Progenitor cell of endocrine pancreas (in vitro differentiated cells): Measurements from ENCODE around the gene RASA3. TPM values are rescaled to one million over a fixed set of nuclear protein-coding genes. Genes with fewer than 3 reads are reported as not detected.
"Not testable (repeated sequence)": the region's sequence is repeated elsewhere in the genome, so short reads cannot be mapped to it uniquely, and the experiment has no call there.

ENCODE experiments used
- DNase-seq: peaks from one replicate; pipeline ENCODE4 v3.0.0; 2021; ENCODE audit warnings: low spot score; ENCODE audit not compliant: unreplicated experiment
- H3K27ac Mint-ChIP-seq: 2 replicates; pipeline ENCODE4 v1.8.0; 2021; ENCODE audit warnings: mild to moderate bottlenecking, moderate library complexity, mixed read lengths
- H3K27me3 Mint-ChIP-seq: 2 replicates; pipeline ENCODE4 v1.8.0; 2021; ENCODE audit warnings: mixed read lengths
- H3K36me3 Mint-ChIP-seq: 2 replicates; pipeline ENCODE4 v1.8.0; 2022; ENCODE audit warnings: mixed read lengths; ENCODE audit not compliant: insufficient read depth
- H3K4me1 Mint-ChIP-seq: 2 replicates; pipeline ENCODE4 v1.8.0; 2021; ENCODE audit warnings: low read depth, mixed read lengths
- H3K4me3 Mint-ChIP-seq: 2 replicates; pipeline ENCODE4 v1.8.0; 2021; ENCODE audit warnings: low read depth, mild to moderate bottlenecking, moderate library complexity, mixed read lengths
- H3K9me3 Mint-ChIP-seq: 2 replicates; pipeline ENCODE4 v1.8.0; 2021; ENCODE audit warnings: low read depth, mixed read lengths
- total RNA-seq: library from RNA; stranded (reverse); gene quantifications from 2 replicates; pipeline ENCODE4 v1.2.1, GENCODE V29; 2021
- TF ChIP-seq, protein P1 (sequence below): fragments of 200-600 bp; sonication (generic); IDR thresholded peaks from one replicate; pipeline ENCODE4 v1.5.0; 2021; ENCODE audit warnings: antibody characterized with exemption, mild to moderate bottlenecking; ENCODE audit not compliant: unreplicated experiment

Gene RASA3
- total RNA-seq, 1 donor from 2014 or later, result 6.3 TPM

DNA sequence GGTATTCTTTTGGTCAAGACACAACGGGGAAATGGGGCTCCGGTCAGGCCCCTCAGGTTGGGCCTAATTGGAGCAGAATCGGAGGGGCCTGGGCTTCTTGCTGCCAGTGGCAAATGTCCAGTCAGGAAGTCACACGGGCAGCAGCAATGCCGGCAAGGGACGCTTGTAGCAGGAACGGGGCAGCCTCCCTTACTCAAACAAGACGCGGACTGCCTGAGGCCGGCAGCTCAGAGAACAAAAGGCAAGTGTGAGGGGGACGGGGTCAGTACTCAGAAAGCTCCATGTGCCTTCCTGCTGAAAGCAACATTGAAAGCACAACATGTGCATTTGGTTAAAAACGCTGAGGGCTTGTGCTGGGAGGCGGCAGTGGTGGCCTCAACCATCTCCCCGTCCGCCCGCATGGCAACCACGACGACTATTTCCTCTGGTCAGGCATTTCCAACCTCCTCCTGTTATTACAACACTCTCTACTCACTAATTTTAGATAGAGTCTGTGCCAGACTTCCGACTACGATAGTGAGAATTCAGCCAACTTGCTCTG lies 20.5 kb upstream of the RASA3 start:
- Mint-ChIP-seq H3K27ac (no peak overlapping the region), H3K4me3 (no peak overlapping the region), H3K27me3 (peaks cover 42% of the 10 kb centered on the region), H3K9me3 (peaks cover 4% of the 10 kb centered on the region), H3K36me3 (no peaks in the 10 kb centered on the region), H3K4me1 (no peaks in the 10 kb centered on the region)
- no peak for DNase-seq
- TF ChIP-seq, protein P1, sequence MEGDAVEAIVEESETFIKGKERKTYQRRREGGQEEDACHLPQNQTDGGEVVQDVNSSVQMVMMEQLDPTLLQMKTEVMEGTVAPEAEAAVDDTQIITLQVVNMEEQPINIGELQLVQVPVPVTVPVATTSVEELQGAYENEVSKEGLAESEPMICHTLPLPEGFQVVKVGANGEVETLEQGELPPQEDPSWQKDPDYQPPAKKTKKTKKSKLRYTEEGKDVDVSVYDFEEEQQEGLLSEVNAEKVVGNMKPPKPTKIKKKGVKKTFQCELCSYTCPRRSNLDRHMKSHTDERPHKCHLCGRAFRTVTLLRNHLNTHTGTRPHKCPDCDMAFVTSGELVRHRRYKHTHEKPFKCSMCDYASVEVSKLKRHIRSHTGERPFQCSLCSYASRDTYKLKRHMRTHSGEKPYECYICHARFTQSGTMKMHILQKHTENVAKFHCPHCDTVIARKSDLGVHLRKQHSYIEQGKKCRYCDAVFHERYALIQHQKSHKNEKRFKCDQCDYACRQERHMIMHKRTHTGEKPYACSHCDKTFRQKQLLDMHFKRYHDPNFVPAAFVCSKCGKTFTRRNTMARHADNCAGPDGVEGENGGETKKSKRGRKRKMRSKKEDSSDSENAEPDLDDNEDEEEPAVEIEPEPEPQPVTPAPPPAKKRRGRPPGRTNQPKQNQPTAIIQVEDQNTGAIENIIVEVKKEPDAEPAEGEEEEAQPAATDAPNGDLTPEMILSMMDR, result no peak

DNA sequence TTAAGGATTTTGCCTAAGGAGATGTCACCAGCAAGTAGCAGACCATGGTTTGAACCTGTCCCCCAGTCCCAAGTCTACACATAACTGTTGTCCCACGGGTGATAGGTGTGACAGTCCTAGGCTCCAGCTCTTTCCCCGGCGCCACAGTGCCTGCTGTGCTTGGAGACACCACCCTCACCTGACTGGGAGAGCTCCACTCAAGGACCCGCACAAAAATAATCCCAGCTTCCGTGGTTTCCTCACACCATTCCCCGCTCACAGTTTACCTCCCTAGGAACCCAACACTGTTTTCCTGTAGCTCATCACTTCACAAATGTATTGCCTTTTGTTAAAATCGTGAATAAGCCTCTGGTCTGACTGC lies 19.8 kb upstream of the RASA3 start:
- peaks cover 40% of the 10 kb centered on the region for H3K27me3 Mint-ChIP-seq
- no peaks in the 10 kb centered on the region for H3K4me1 Mint-ChIP-seq
- no peak overlapping the region for H3K27ac Mint-ChIP-seq
- H3K36me3 Mint-ChIP-seq, result no peaks in the 10 kb centered on the region
- no peak for DNase-seq
- no peak overlapping the region for H3K4me3 Mint-ChIP-seq
- TF ChIP-seq, protein P1, result no peak
- peaks cover 4% of the 10 kb centered on the region for H3K9me3 Mint-ChIP-seq

DNA sequence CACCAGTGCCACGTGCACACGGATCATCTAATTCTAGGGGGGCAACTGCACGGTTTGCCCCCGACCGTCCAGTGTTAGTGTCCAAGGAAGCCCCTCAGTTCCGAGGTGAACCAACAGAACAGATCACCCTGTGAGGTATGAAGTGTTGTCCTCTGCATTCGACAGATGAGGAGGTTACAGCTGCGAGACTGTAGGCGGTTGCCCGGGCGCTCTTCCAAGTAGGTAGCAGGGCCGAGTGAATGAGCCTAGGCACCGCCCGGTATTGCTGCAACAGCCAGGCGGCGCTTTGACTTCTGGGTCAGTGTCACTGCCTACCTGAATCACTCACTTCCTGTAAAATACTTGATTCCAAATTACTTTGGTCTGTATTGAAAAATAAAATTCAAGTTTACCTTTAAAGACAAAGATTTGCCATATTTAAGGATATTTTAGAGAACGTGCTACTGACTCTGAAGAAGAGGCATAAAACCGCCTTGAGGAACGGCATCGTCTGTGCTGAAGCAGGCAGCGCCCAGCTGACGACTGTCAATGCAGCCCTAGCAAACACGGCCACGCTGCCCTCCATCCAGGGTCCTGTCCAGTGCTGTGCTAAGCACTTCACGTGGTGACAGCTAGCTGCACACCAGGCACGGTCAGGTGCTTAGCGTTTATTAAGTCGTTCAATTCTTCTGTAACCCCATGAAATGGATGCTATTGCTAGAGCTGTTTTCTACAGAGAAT lies 19.3 kb upstream of the RASA3 start:
- TF ChIP-seq, protein P1, result no peak
- Mint-ChIP-seq H3K9me3 (peaks cover 4% of the 10 kb centered on the region), H3K36me3 (no peaks in the 10 kb centered on the region), H3K4me1 (no peaks in the 10 kb centered on the region), H3K27me3 (peaks cover 41% of the 10 kb centered on the region), H3K27ac (no peak overlapping the region), H3K4me3 (no peak overlapping the region)
- DNase-seq, result no peak

DNA sequence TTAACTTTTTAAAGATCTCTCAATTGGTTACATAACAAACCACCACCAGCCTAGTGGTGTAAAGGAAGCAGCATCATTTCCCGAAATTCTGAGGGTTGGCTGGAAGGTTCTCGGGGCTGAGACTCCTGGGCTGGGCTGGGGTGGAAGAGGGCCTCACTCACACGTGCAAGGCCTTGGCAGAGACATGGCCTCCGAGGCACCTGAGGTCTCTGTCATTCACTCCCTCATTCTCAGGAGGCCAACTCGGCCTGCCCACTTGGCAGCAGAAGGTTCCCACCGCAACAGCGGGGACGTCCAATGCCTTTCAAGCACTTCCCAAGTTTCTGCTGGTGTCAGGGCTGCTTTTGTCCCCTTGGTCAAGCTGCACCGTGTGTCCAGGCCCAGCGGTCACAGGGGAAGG lies 18.6 kb upstream of the RASA3 start:
- TF ChIP-seq, protein P1, result no peak
- Mint-ChIP-seq H3K4me3 (no peak overlapping the region), H3K36me3 (no peaks in the 10 kb centered on the region), H3K9me3 (peaks cover 4% of the 10 kb centered on the region), H3K27me3 (peaks cover 41% of the 10 kb centered on the region), H3K27ac (no peak overlapping the region), H3K4me1 (no peaks in the 10 kb centered on the region)
- DNase-seq, result no peak

DNA sequence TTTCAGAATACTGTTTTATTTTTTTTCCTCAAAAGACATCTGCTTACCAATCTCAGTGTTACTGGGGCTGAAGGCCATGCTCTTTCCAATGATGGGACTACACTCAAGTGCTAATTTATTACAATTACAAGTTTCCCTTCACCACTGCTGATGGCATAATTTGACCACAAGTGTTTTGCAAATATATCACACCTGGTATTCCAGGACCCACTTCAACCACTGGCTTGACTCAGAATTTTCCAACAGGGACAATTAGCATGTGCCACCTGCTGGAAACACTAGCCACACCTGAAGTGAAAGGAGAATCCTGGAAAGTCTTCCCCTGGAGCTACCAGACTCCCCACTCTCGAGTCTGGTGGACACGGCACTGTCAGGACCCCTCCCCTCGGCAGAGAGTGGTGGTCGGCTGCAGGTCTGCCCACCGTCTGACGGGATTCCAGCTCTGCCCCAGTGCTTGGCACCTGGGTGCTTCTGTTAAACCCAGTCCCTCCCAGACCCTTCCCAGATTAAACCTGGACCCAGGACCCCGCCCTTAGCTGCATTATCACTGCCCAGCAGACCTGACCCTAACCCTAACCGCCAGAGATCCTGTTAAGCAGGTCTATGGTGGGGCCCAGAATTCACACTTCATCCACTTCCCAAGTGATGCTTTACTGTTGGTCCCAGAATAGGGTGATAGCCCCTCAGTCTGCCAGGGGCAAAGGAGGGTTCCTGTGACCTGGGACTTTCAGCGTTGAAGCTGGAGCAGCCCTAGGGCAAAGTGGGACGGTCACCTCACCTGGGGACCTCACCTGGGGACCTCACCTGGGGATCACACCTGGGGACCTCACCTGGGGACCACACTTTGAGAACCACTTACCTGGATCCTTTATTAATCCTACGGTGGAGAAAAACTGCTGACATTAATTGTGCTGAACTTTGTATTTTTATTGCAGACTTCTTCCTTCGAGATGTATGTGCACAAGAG lies 17.6 kb upstream of the RASA3 start:
- TF ChIP-seq, protein P1, result no peak
- peaks cover 4% of the 10 kb centered on the region for H3K9me3 Mint-ChIP-seq
- H3K27ac Mint-ChIP-seq, result no peak overlapping the region
- no peaks in the 10 kb centered on the region for H3K4me1 Mint-ChIP-seq
- no peaks in the 10 kb centered on the region for H3K36me3 Mint-ChIP-seq
- H3K27me3 Mint-ChIP-seq, result peaks cover 44% of the 10 kb centered on the region
- no peak overlapping the region for H3K4me3 Mint-ChIP-seq
- no peak for DNase-seq

DNA sequence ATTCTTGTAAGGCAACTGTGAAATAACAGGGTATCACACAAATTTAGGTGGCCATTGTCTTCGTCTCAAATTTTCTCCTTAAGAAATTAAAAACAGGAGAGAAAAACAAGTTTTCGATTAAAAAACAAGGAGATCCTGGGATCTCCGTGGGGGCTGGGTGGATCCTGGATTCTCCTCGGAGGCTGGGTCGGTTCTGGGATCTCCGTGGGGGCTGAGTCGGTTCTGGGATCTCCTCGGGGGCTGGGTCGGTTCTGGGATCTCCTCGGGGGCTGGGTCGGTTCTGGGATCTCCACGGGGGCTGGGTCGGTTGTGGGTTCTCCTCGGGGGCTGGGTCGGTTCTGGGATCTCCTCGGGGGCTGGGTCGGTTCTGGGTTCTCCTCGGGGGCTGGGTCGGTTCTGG lies 16.5 kb upstream of the RASA3 start:
- H3K36me3 Mint-ChIP-seq, H3K27ac Mint-ChIP-seq, H3K4me3 Mint-ChIP-seq, H3K4me1 Mint-ChIP-seq, DNase-seq, H3K9me3 Mint-ChIP-seq: not testable (repeated sequence)
- H3K27me3 Mint-ChIP-seq, result peaks cover 43% of the 10 kb centered on the region
